NCI-H524 (cell line): Measurements from ENCODE around the gene MRPL44.

Source experiments
- DNase-seq, 2 experiments: peaks; one replicate each; lab custom pipeline; 2025; lab: John Stamatoyannopoulos, UW

Gene MRPL44

DNA sequence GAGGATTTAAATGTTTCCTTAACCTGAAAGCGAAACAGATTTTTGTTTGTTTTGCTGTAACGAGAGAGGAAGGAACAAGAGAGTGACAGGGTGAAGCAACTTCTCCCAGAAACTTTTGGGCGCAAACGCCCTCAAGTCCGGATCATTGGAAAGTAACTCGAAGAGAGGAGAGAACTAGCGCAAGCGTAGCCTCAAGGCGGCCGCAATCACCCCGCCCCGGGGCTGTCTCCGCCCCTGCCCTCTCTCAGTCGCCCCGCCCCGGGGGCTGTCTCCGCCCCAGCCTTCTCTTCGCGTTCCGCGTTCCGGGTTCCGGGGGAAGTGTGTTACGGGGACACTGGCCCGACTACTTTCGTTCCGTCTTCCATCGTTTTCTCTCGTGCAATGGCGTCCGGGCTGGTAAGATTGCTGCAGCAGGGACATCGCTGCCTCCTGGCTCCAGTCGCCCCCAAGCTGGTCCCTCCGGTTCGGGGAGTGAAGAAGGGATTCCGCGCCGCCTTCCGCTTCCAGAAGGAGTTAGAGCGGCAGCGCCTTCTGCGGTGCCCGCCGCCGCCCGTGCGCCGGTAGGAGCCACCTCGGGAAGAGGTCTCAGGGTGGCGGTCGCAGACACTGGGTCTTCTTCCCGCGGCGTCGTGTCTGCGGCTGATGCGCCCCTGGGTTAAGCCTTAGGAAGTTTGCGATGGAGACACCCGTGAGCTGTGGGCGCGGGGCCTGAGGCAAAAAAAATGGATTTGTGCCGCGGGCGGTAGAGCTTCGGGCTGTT lies at the start of gene MRPL44:
Gene MRPL44 (plus strand): TSS at position 372 of the 760 bp plus-strand sequence. CDS start 10 bp downstream, at position 382.
- peak; percentile 75 to 91 for DNase-seq

DNA sequence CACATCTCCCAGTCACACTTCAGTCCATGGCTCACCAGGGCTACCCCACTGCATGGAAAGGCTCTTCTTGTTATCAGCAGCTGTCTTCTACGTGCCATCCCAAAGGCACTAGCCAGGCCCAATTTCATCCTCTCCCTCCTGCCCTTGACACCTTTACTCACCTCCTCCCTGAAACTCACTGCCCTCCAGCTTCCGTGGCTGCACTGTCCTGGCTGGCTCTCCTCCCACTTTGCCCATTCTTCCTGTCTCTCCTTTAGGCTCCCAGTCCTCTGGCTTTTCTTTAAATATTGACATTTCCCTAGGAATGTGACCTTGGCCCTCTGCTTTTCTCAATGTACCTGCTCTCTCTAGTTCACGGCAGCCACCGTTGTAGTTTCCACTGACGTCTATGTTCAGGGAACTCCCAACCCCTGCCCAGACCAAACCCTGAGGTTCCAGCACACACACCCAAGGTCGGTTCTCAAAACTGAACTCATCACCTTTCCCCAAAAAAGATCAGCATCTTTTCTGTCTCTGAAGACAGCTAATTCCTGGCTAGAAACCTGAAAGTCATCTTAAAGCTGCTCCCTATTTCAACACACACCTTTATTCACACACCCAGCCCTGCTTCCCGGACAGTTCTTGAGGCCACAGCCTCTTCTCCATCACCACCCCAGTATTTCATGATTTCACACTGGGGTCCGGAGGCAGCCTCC lies 48.8 kb upstream of the MRPL44 start:
- no peak for DNase-seq

DNA sequence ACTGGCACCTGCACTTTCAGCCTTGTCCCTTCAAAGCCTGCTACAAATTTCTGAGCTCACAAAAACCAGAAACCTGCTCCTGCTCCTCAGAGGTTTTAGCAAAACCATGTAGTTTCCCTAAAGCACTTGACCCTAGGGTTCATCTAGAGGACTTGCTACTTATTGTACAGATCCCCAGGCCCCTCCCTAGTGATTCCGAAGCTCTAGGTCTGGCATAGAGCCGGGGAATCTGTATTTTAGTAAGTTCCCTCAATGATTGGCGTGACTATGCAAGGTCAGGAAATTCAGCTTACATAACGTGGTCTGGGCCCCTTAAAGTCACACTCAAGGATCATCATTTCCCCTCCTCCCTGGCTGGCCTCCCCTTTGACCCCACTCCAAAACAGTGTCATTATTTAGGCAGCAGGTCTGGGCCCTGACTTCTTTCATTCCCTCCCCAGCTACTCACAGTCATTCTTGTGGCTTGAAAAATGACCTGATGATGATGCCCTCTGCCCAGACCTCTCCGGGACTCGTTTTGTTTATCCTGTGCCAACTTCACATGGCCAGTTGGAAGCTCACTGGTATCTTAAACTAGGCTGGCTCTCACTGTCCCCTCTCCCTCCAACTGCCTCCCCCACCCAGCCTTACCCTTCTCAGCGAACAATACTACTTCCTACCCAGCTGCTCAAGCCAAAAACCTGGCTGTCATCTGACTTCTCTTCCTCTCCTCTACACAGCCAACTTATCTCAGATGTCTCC lies 48.1 kb upstream of the MRPL44 start:
- no peak for DNase-seq

DNA sequence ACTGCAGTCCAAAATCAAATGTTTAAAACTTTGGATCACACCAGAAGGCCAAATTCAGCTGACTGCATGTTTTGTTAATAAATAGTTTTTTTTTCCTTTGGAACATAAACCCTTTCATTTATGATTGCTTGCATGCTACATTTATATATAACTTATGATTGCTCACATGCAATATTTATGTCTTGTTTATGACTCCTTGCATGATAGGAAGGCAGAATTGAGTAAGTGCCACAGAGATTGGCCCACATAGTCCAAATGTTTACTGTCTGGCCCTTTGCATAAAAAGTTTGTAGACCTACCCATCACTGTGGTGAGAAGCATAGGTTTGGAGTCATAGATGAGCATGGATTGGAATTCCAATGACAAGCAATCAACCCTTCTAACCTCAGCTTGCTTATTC lies 42.9 kb upstream of the MRPL44 start:
- no peak for DNase-seq

DNA sequence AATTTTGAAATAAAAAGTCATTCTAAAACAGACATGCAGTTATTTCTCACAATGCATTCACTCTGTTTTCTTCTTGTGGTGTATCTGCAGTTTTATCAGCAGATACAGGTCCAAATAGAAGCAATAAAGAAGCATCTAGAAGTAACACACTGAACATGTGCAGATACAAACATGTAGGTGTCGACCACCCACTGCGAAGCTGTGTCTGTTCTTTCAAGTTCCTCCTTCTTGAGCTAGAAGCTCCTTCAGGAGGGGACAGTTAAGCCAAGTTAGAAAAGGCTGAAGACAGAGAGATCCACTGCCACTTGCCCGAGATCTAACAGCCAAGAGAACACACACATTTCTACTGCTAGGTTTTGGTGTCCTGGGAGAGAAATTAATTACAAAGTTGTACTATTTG lies 42.2 kb upstream of the MRPL44 start:
- no peak for DNase-seq

- no peak for DNase-seq
These were observed 40.9 kb upstream of the MRPL44 start for GRCh38 chr2:223916181-223916920.

DNA sequence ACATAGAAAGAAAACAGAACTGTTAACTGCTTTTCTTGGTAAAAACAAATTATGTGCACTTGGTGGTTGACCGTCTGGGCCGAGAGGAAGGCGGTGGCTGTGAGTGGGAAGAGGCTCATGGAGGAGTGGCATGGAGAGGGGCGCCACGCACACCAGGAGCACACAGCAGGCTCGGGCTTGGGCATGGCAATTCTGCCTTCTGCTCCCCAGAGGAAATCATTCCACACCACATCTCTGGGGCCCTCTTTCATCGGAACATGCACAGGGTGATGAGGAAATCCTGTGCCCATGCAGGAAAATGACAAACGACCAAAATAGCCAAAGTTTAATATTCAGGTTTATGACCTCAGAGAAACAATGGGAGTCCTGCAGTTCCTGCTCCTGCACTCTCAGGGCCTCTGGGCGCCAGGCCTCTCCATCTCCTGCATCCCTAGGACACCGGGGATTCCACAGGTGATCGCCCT lies 38.6 kb upstream of the MRPL44 start:
- DNase-seq, result no peak

GRCh38 chr2:223920109-223920508 lies 37.2 kb upstream of the MRPL44 start:
- DNase-seq, result no peak

- no peak for DNase-seq
These were observed 36.1 kb upstream of the MRPL44 start for GRCh38 chr2:223921204-223921603.

DNA sequence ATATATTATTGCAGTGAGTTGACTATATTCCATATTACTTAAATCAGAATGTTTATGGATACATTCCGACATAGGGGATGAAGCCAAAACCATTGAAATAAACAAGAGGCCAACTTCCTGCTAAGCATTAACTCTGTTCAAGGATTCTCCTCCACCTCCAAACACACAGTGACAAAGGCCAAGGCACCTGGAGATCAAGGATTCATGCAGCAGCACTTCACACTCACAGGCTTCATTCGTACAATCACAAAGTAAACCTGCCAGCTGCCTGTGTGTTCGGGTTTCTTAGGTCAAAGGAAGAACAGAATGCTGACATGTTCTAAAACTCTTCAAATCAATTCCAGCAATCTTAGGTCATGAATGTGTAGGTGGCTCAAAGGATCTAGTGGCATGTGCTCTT lies 35.0 kb upstream of the MRPL44 start:
- DNase-seq, result no peak

DNA sequence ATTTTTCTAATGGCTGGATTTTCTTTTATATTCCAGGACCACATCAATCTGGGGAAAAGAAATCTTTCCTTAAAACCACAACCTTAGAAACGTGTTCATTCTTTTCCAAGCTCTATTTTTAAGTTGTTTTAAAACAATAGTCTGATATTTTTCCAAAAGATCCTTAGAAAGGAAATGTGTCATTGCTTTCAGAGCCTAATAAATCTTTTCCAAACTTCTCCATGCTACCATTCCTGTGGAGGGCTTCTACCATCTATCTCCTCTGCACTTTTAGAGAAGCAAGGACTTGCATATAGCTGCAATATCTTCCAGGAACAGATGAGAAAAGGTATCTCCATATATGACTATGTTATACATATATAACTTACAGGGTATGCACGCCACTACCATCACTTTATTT lies 33.3 kb upstream of the MRPL44 start:
- DNase-seq, result no peak

GRCh38 chr2:223925106-223925505 lies 32.2 kb upstream of the MRPL44 start:
- DNase-seq, result no peak

- DNase-seq, result no peak
These were observed 28.9 kb upstream of the MRPL44 start for GRCh38 chr2:223928113-223929006.

GRCh38 chr2:223929571-223930102 lies 27.6 kb upstream of the MRPL44 start:
- DNase-seq, result no peak

- DNase-seq, result no peak
These were observed 26.9 kb upstream of the MRPL44 start for GRCh38 chr2:223930103-223930976.

GRCh38 chr2:223932816-223933800 lies 24.2 kb upstream of the MRPL44 start:
- no peak for DNase-seq

GRCh38 chr2:223934870-223935269 lies 22.4 kb upstream of the MRPL44 start:
- no peak for DNase-seq

GRCh38 chr2:223935459-223936125 lies 21.7 kb upstream of the MRPL44 start:
- DNase-seq, result no peak
